ENCODE data around the gene PDIA4.

DNA sequence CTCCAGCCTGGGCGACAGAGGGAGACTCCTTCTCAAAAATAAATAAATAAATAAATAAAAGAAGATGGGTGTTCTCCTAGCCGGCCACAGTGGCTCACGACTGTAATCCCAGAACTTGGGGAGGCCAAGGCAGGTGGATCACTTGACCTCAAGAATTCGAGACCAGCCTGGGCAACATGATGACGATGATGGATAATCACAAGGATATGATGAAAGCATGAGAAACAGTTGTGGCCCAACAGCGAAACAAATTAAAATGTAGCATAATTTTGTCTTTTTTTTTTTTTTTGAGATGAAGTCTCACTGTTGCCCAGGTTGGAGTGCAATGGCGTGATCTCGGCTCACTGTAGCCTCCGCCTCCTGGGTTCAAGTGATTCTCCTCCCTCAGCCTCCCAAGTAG lies 49.3 kb upstream of the PDIA4 start:
- TF ChIP-seq PAX5 (IDR thresholded peaks at IDR 0.05; ENCODE audit: insufficient read depth, low read length, severe bottlenecking) (no peak), POLR2AphosphoS5 (IDR thresholded peaks at IDR 0.05; ENCODE audit: low read depth, low read length) (no peak), POLR2A (IDR thresholded peaks at IDR 0.05; ENCODE audit: low read depth, low read length) (no peak), SPI1 (IDR thresholded peaks at IDR 0.05; ENCODE audit: low read depth, low read length) (no peak)

All from GM12891 (cell line).